ENCODE data around the gene EFNB3.

The EFNB3 gene

GRCh38 chr17:7748076-7748775 lies 43.2 kb downstream of the EFNB3 start:
- H3K4me1 ChIP-seq, result no peaks in the 10 kb centered on the region
- no peak for TF ChIP-seq CTCF (IDR thresholded peaks at IDR 0.05; ENCODE audit: low read depth, low read length)
- H3K36me3 ChIP-seq, result no peaks in the 10 kb centered on the region
- H3K9me3 ChIP-seq, result no peaks in the 10 kb centered on the region
- no peaks in the 10 kb centered on the region for H3K27me3 ChIP-seq
- DNase-seq, result no peak
- H3K4me3 ChIP-seq (ENCODE audit: low read depth, low read length), result no peak overlapping the region

- Histone ChIP-seq H3K36me3 (no peaks in the 10 kb centered on the region), H3K27me3 (no peaks in the 10 kb centered on the region), H3K4me3 (ENCODE audit: low read depth, low read length) (no peak overlapping the region), H3K9me3 (no peaks in the 10 kb centered on the region), H3K4me1 (no peaks in the 10 kb centered on the region)
- DNase-seq, result no peak
- no peak for TF ChIP-seq CTCF (IDR thresholded peaks at IDR 0.05; ENCODE audit: low read depth, low read length)
Observed at GRCh38 chr17:7750321-7750821, 45.4 kb downstream of the EFNB3 start.

GRCh38 chr17:7754656-7755055 lies 49.7 kb downstream of the EFNB3 start:
- DNase-seq, result no peak
- no peak for TF ChIP-seq CTCF (IDR thresholded peaks at IDR 0.05; ENCODE audit: low read depth, low read length)
- Histone ChIP-seq H3K9me3 (no peaks in the 10 kb centered on the region), H3K27me3 (no peaks in the 10 kb centered on the region), H3K36me3 (no peaks in the 10 kb centered on the region), H3K4me1 (no peaks in the 10 kb centered on the region), H3K4me3 (ENCODE audit: low read depth, low read length) (no peak overlapping the region)

- Histone ChIP-seq H3K4me1 (no peaks in the 10 kb centered on the region), H3K9me3 (no peaks in the 10 kb centered on the region), H3K4me3 (ENCODE audit: low read depth, low read length) (no peak overlapping the region), H3K36me3 (no peaks in the 10 kb centered on the region), H3K27me3 (no peaks in the 10 kb centered on the region)
- DNase-seq, result no peak
- TF ChIP-seq CTCF (IDR thresholded peaks at IDR 0.05; ENCODE audit: low read depth, low read length), result no peak
Observed at GRCh38 chr17:7755095-7755890, 50.3 kb downstream of the EFNB3 start.

GRCh38 chr17:7756968-7757367 lies 52.0 kb downstream of the EFNB3 start:
- DNase-seq, result no peak
- TF ChIP-seq CTCF (IDR thresholded peaks at IDR 0.05; ENCODE audit: low read depth, low read length), result no peak

More at GRCh38 chr17:7756968-7757367, 52.0 kb downstream of the EFNB3 start:
- Histone ChIP-seq H3K4me3 (ENCODE audit: low read depth, low read length) (no peak overlapping the region), H3K36me3 (no peaks in the 10 kb centered on the region), H3K4me1 (no peaks in the 10 kb centered on the region), H3K27me3 (no peaks in the 10 kb centered on the region), H3K9me3 (no peaks in the 10 kb centered on the region)

Data from BE2C (cell line).